Astrocyte of the spinal cord (primary cell): Measurements from ENCODE around the gene CDK6.

Experiments
- DNase-seq: peaks from one replicate; pipeline ENCODE4 v3.0.0; 2011; ENCODE audit warnings: low read depth, low spot score
- H3K4me3 ChIP-seq: 2 replicates; pipeline ENCODE4 v1.5.1; 2011; ENCODE audit warnings: low read depth, mild to moderate bottlenecking, low read length, moderate library complexity
- in situ Hi-C: cut with HindIII; loops from 2 replicates; pipeline ENCODE4 v1.10.0; 2017; ENCODE audit warnings: low sequenced_read_pairs
- TF ChIP-seq, protein P1 (sequence below): IDR thresholded peaks from 2 replicates; pipeline ENCODE4 v1.5.1; 2012; ENCODE audit warnings: low read depth, mild to moderate bottlenecking, low read length, inconsistent platforms

The CDK6 gene

DNA sequence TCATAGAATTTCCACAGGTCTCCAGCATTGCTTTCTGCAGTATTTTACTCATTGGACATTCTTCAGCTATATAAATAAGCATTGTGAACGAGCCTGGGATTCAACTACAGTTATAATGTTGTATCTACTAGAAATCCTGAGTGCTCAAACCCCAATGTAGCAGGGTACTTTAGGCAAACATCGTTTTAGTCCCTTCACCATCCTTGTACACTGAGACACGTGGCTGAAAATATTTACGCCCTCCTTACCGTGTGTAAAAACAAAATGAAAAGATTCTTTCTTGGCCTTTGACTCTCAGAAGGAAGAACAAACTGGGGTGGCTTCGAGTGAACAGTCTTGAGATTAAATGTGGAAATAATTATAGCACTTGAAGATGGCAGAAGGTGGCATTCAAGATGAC lies 25.2 kb downstream of the CDK6 start:
- TF ChIP-seq, protein P1, sequence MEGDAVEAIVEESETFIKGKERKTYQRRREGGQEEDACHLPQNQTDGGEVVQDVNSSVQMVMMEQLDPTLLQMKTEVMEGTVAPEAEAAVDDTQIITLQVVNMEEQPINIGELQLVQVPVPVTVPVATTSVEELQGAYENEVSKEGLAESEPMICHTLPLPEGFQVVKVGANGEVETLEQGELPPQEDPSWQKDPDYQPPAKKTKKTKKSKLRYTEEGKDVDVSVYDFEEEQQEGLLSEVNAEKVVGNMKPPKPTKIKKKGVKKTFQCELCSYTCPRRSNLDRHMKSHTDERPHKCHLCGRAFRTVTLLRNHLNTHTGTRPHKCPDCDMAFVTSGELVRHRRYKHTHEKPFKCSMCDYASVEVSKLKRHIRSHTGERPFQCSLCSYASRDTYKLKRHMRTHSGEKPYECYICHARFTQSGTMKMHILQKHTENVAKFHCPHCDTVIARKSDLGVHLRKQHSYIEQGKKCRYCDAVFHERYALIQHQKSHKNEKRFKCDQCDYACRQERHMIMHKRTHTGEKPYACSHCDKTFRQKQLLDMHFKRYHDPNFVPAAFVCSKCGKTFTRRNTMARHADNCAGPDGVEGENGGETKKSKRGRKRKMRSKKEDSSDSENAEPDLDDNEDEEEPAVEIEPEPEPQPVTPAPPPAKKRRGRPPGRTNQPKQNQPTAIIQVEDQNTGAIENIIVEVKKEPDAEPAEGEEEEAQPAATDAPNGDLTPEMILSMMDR = no peak
- in situ Hi-C loops = no loop called here
- no peak overlapping the region for H3K4me3 ChIP-seq
- DNase-seq = no peak

DNA sequence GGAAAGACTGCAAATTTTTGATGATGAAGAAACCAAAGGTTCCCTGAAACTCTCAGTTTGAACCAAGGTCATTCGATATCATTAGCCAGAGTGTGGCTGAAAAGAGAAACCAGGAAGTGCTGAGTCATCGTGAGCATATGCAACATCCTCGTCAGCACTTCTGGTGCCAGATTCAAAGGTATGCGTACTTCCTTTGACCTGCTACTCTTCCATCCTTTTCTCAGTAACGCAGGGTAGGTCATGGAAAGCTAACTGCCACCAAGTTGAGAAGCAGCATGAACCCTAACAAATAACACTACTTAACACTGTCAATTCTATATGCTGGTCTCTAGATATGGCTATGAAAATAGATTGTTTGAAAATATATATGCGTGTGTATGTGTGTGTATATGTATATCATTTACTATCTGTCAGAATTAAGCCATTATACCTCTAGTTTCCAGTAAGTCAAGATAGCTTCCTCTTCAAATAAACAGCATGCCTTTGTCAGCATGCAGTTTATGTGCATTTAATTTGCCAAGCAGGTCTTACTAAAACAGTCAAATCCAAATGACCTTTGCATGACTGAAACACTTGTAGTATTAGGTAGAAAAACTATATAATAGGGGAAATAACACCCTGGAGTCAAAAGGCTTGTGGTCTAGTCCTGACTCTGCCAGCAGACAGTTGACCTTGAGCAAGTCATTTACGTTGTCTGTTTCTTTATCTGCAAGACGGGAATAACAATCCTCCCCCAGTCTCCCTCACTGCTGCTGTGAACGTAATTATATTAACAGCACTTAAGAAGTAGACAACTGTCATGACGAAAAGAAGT lies 26.4 kb downstream of the CDK6 start:
- in situ Hi-C loops = no loop called here
- DNase-seq = peak; percentile 94
- H3K4me3 ChIP-seq = no peak overlapping the region
- TF ChIP-seq, protein P1 = no peak

DNA sequence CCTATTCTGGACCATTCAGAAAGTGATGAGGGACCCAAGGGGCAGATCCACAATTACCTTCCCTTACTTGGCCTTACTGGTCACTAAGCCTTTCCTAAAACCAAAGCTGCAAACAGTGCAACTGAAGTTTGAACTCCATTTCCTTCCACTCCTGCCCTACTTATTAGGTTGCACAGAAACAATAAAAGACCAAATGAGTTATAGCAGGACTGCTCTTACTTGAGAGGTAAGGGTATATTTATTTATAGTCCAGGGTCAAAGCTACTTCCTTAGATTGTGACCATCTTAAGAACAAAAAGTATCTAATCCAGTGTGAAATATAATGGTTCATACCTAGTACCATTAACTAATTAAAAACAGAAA lies 27.0 kb downstream of the CDK6 start:
- no peak for DNase-seq
- no peak overlapping the region for H3K4me3 ChIP-seq
- in situ Hi-C loops = no loop called here
- TF ChIP-seq, protein P1 = no peak

DNA sequence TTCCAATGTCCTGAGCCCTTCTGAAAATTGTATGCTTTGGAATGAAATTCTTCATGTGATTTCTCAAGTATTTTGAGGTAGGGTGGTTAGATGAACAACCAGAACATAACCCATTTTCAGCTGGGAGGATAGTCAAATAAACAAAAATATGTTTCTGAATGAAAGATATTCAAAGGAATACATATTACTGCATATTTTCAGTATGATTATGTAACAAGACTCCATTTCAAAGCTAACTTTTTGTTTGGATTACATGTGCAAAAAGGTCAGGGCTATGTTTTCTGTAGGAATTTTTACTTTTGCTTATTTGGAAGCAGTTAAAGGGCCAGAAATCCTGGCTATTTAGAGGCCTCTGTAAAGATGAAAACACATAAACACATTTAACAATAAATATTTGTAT lies 27.7 kb downstream of the CDK6 start:
- TF ChIP-seq, protein P1 = no peak
- peak; percentile 41 for DNase-seq
- in situ Hi-C loops = no loop called here
- H3K4me3 ChIP-seq = no peak overlapping the region

DNA sequence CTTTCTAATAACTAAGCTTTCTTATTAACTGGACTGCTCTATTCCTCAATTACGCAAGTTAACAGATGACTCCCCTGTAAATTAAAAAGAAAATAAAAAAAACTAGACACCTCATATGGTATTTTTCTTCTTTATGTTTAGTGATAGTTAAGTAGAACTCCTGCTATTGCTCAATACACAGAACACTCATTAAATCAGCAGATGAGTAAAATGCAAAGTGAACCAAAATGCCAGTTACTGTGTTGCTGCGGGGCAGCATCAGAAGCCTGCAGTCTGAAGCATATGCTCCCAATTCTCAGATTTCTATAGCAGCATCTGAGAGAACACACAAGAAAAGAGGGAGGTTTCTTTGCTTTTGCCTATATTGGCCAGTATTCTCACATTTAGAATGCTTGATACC lies 28.4 kb downstream of the CDK6 start:
- TF ChIP-seq, protein P1 = no peak
- no peak for DNase-seq
- no peak overlapping the region for H3K4me3 ChIP-seq
- in situ Hi-C loops = no loop called here

DNA sequence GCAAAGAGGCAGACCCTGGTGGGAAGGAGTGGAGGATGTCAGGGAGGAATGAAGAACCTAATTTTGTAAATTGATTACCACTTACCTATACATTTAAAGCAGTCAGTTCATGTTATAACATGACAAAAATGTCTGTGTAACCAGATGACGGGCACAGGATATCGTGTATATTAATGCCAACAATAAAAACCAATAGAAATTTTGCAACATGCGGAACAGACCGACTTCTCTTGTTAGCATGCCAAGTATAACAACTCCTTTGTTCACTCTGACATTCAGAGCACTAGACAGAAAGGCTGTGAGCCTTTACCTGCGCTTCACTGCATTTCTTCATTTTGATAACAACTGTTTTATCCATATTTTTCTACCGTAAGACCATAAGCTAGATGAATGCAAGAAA lies 29.9 kb downstream of the CDK6 start:
- TF ChIP-seq, protein P1 = no peak
- in situ Hi-C loops = no loop called here
- DNase-seq = no peak
- no peak overlapping the region for H3K4me3 ChIP-seq

DNA sequence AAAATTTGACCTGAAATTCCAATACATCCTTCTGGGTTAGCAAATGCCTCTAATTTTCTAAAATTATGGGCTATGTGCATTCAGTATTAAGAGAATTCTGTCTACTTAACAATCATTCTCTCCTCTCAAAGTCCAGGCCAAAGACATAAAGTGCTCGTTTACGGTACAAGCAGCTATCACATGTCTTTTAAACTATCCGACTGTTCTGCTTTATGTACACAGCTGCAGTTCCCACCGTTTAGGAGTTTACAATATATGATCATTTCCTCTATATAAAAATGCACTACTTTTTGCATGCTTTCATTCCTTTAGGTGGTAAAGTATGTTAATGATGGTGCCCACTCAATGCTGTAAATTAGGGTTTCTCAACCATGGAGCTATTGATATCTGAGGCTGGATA lies 34.0 kb downstream of the CDK6 start:
- no peak overlapping the region for H3K4me3 ChIP-seq
- in situ Hi-C loops = no loop called here
- TF ChIP-seq, protein P1 = no peak
- no peak for DNase-seq
